Measurements from ENCODE around the gene PGM1. TPM values are rescaled to one million over a fixed set of nuclear protein-coding genes. Genes with fewer than 3 reads are reported as not detected.

Gene PGM1
- total RNA-seq, 1 donor from 2014 or later = 22.7 TPM

GRCh38 chr1:63600248-63600647 is 7.0 kb downstream of the PGM1 start:
- Histone ChIP-seq H2AFZ (replicated peaks) (no peak overlapping the region), H3K9ac (no peak overlapping the region), H3K9me3 (ENCODE audit: low read depth) (no peaks in the 10 kb centered on the region), H3K27me3 (peaks cover 11% of the 10 kb centered on the region), H3F3A (ENCODE audit: low read depth) (no peaks in the 10 kb centered on the region), H3K4me2 (no peak overlapping the region), H3K79me2 (ENCODE audit: low read depth) (no peaks in the 10 kb centered on the region), H3K27ac (no peak overlapping the region), H3K4me1 (peaks cover 10% of the 10 kb centered on the region), H4K20me1 (ENCODE audit: low read depth) (no peaks in the 10 kb centered on the region), H3K4me3 (no peak overlapping the region), H3K36me3 (no peaks in the 10 kb centered on the region)
- peaks cover 18% of the 10 kb centered on the region for H3K4me1 Mint-ChIP-seq
- H3K36me3 Mint-ChIP-seq = no peaks in the 10 kb centered on the region
- no peak overlapping the region for H3K27ac Mint-ChIP-seq
- TF ChIP-seq EZH2 (IDR thresholded peaks at IDR 0.05) = no peak
- no peak for TF ChIP-seq EZH2phosphoT487 (IDR thresholded peaks at IDR 0.05)
- TF ChIP-seq CTCF (IDR thresholded peaks at IDR 0.05) = no peak
- no peak for DNase-seq (ENCODE audit: low spot score)
- H3K27me3 Mint-ChIP-seq (ENCODE audit: insufficient read depth, low read depth) = no peaks in the 10 kb centered on the region
- no peaks in the 10 kb centered on the region for H3K9me3 Mint-ChIP-seq
- no peak overlapping the region for H3K4me3 Mint-ChIP-seq

DNA sequence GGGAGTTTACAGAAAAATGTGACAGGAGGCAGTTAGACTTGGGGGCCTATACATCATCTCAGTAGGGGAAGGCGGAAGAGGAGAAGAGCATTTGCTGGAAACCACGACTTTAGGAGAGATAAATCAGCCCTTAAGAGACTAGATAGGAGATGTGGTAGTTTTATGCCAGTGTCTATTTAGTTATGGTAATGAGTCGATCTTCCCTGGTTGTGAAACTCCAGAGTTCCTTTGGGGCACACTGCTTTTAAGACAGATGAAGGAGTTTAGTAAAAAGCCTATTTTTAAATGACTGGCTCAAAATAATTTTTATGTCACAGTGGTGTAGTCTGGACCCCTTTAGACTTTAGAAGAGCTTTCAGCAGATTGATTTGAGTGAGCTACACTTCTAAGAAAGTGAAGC is 7.8 kb downstream of the PGM1 start:
- Histone ChIP-seq H3K9ac (no peak overlapping the region), H3K4me3 (no peak overlapping the region), H2AFZ (replicated peaks) (no peak overlapping the region), H3K9me3 (ENCODE audit: low read depth) (no peaks in the 10 kb centered on the region), H3K79me2 (ENCODE audit: low read depth) (no peaks in the 10 kb centered on the region), H3K27me3 (peaks cover 3% of the 10 kb centered on the region), H3K36me3 (no peaks in the 10 kb centered on the region), H4K20me1 (ENCODE audit: low read depth) (no peaks in the 10 kb centered on the region), H3K4me2 (no peak overlapping the region), H3F3A (ENCODE audit: low read depth) (no peaks in the 10 kb centered on the region), H3K27ac (no peak overlapping the region), H3K4me1 (peaks cover 10% of the 10 kb centered on the region)
- H3K4me3 Mint-ChIP-seq = no peak overlapping the region
- H3K27ac Mint-ChIP-seq = no peak overlapping the region
- peaks cover 18% of the 10 kb centered on the region for H3K4me1 Mint-ChIP-seq
- TF ChIP-seq EZH2 (IDR thresholded peaks at IDR 0.05) = no peak
- no peak for TF ChIP-seq EZH2phosphoT487 (IDR thresholded peaks at IDR 0.05)
- TF ChIP-seq CTCF (IDR thresholded peaks at IDR 0.05) = no peak
- no peaks in the 10 kb centered on the region for H3K27me3 Mint-ChIP-seq (ENCODE audit: insufficient read depth, low read depth)
- no peaks in the 10 kb centered on the region for H3K36me3 Mint-ChIP-seq
- DNase-seq (ENCODE audit: low spot score) = no peak
- H3K9me3 Mint-ChIP-seq = no peaks in the 10 kb centered on the region

DNA sequence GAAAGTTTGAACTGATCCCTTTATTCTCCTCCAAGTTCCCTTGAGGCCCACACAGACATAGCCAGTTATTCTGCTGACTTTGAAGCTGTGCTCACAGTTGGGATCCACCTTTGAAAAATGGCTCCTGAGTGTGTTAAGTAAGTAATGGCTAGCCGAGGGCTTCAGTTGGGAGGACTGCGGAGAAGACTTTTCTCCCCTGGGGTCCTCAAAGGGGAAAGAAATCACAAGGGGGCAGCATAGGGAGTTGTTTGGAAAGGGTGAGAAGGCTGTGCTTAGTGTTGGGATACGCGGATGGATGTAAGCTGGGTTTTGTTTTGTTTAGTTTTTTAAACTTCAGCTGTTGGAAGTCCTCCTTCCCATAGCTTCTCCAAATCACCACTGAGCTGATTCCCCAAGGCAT is 8.3 kb downstream of the PGM1 start:
- Histone ChIP-seq H3F3A (ENCODE audit: low read depth) (no peaks in the 10 kb centered on the region), H3K36me3 (no peaks in the 10 kb centered on the region), H3K4me1 (peaks cover 10% of the 10 kb centered on the region), H3K79me2 (ENCODE audit: low read depth) (no peaks in the 10 kb centered on the region), H3K27me3 (peaks cover 3% of the 10 kb centered on the region), H4K20me1 (ENCODE audit: low read depth) (no peaks in the 10 kb centered on the region), H3K9me3 (ENCODE audit: low read depth) (no peaks in the 10 kb centered on the region), H3K27ac (no peak overlapping the region), H3K9ac (no peak overlapping the region), H3K4me2 (no peak overlapping the region), H3K4me3 (no peak overlapping the region), H2AFZ (replicated peaks) (no peak overlapping the region)
- Mint-ChIP-seq H3K36me3 (no peaks in the 10 kb centered on the region), H3K4me1 (peaks cover 18% of the 10 kb centered on the region), H3K9me3 (no peaks in the 10 kb centered on the region), H3K27ac (no peak overlapping the region), H3K27me3 (ENCODE audit: insufficient read depth, low read depth) (no peaks in the 10 kb centered on the region), H3K4me3 (no peak overlapping the region)
- DNase-seq (ENCODE audit: low spot score) = peak; percentile 43
- TF ChIP-seq EZH2 (IDR thresholded peaks at IDR 0.05) = no peak
- TF ChIP-seq CTCF (IDR thresholded peaks at IDR 0.05) = peak; percentile 29

Measured in neural progenitor cell (in vitro differentiated cells).